Stimulated activated naive CD8-positive, alpha-beta T cell treated with anti-CD3 and anti-CD28 coated beads, Interleukin-15, Interleukin-2, amounts not matched to agents 100 U/mL and 50 U/mL, for 24 hours (primary cell): ENCODE data around the gene KLK12.
A peak's percentile ranks its signal among the peaks of the same experiment; 100 is the strongest.
"Not testable (repeated sequence)": the region's sequence is repeated elsewhere in the genome, so short reads cannot be mapped to it uniquely, and the experiment has no call there.

Experiments used
- ATAC-seq: fragments of 150-1000 bp; cut with Tn5 transposase; one replicate; pipeline ENCODE4 v1.10.0; 2021
- DNase-seq: peaks from one replicate; pipeline ENCODE4 v3.0.0; 2021

KLK12 gene

GRCh38 chr19:51015691-51016267, 19.0 kb downstream of the KLK12 start:
- DNase-seq (no peak), ATAC-seq (no peak)

GRCh38 chr19:51014242-51014641, 20.6 kb downstream of the KLK12 start:
- ATAC-seq (no peak), DNase-seq (no peak)

- DNase-seq (no peak), ATAC-seq (no peak)
Observed at GRCh38 chr19:51012661-51013190, 22.1 kb downstream of the KLK12 start.

- ATAC-seq (no peak), DNase-seq (no peak)
Observed at GRCh38 chr19:51010066-51010795, 24.6 kb downstream of the KLK12 start.

GRCh38 chr19:51009061-51009891, 25.5 kb downstream of the KLK12 start:
- no peak for DNase-seq
- no peak for ATAC-seq

- DNase-seq: no peak
- ATAC-seq: no peak
Observed at GRCh38 chr19:51007488-51007887, 27.3 kb downstream of the KLK12 start.

- DNase-seq (no peak), ATAC-seq (no peak)
Observed at GRCh38 chr19:51006406-51006805, 28.4 kb downstream of the KLK12 start.

- no peak for ATAC-seq
- no peak for DNase-seq
Observed at GRCh38 chr19:51005248-51005647, 29.6 kb downstream of the KLK12 start.

- no peak for ATAC-seq
- no peak for DNase-seq
Observed at GRCh38 chr19:51003316-51003715, 31.5 kb downstream of the KLK12 start.

- DNase-seq (peak; percentile 30), ATAC-seq (no peak)
Observed at GRCh38 chr19:51002542-51003311, 32.1 kb downstream of the KLK12 start.

GRCh38 chr19:51002089-51002532, 32.7 kb downstream of the KLK12 start:
- no peak for DNase-seq
- ATAC-seq: no peak

- ATAC-seq (no peak), DNase-seq (no peak)
Observed at GRCh38 chr19:51001515-51001914, 33.3 kb downstream of the KLK12 start, which contains the start of gene KLK8. Gene KLK8 (minus strand): TSS chr19:51001604. CDS start chr19:51001167, 437 bp downstream.

- no peak for ATAC-seq
- no peak for DNase-seq
Observed at GRCh38 chr19:51000981-51001380, 33.8 kb downstream of the KLK12 start.

- no peak for ATAC-seq
Observed at GRCh38 chr19:51000426-51000825, 34.4 kb downstream of the KLK12 start.

GRCh38 chr19:50998686-50999085, 36.1 kb downstream of the KLK12 start:
- DNase-seq (no peak), ATAC-seq (no peak)

More at GRCh38 chr19:51000426-51000825, 34.4 kb downstream of the KLK12 start:
- DNase-seq: no peak

- no peak for ATAC-seq
- no peak for DNase-seq
Observed at GRCh38 chr19:50998061-50998460, 36.7 kb downstream of the KLK12 start.

GRCh38 chr19:50994129-50994528, 40.7 kb downstream of the KLK12 start:
- no peak for DNase-seq
- no peak for ATAC-seq

GRCh38 chr19:50992666-50993035, 42.2 kb downstream of the KLK12 start:
- DNase-seq: no peak
- ATAC-seq: no peak

- not testable (repeated sequence) for ATAC-seq, DNase-seq
Observed at GRCh38 chr19:50984416-50984815, 50.4 kb downstream of the KLK12 start.

GRCh38 chr19:50983625-50984292, 51.0 kb downstream of the KLK12 start, which contains the start of gene KLK7:
Gene KLK7 (minus strand): TSS chr19:50983917. CDS start chr19:50982399, 1,518 bp downstream.
- DNase-seq: no peak
- no peak for ATAC-seq

- no peak for DNase-seq
- ATAC-seq: no peak
Observed at GRCh38 chr19:50982186-50982585, 52.6 kb downstream of the KLK12 start.
